Peyer's patch (tissue), 4 donors: ENCODE measurements around the gene CTBP2.

Source experiments
- CTCF ChIP-seq, 6 experiments: fragments of 450-650 bp in 4 of 6; fragments of 200-600 bp in 2 of 6; sonication (generic) in 1 of 6; IDR thresholded peaks; one replicate each; pipeline ENCODE4 v1.5.1; 2017 to 2019; ENCODE audit warnings: antibody characterized with exemption in 6 of 6, mild to moderate bottlenecking in 3 of 6, moderate library complexity in 1 of 6
- POLR2A ChIP-seq, 2 donors: fragments of 450-650 bp; IDR thresholded peaks; one replicate each; pipeline ENCODE4 v1.5.1; 2017; ENCODE audit warnings: antibody characterized with exemption in 2 of 2, mild to moderate bottlenecking in 2 of 2, moderate library complexity in 2 of 2

- TF ChIP-seq CTCF (IDR thresholded peaks at IDR 0.05) (no peak), POLR2A (IDR thresholded peaks at IDR 0.05) (no peak)
These were observed 161.6 kb downstream of the CTBP2 start for GRCh38 chr10:124998624-124999291.
